Stimulated activated CD8-positive, alpha-beta memory T cell treated with anti-CD3 and anti-CD28 coated beads, Interleukin-4, amount 100 ng/mL, for 1 hour (primary cell): ENCODE results near the gene BTBD7.

Experiments
- DNase-seq, 2 donors: peaks; one replicate each; pipeline ENCODE4 v3.0.0-alpha.2; 2020; ENCODE audit warnings: low read depth in 2 of 2, low spot score in 1 of 2

Gene BTBD7

DNA sequence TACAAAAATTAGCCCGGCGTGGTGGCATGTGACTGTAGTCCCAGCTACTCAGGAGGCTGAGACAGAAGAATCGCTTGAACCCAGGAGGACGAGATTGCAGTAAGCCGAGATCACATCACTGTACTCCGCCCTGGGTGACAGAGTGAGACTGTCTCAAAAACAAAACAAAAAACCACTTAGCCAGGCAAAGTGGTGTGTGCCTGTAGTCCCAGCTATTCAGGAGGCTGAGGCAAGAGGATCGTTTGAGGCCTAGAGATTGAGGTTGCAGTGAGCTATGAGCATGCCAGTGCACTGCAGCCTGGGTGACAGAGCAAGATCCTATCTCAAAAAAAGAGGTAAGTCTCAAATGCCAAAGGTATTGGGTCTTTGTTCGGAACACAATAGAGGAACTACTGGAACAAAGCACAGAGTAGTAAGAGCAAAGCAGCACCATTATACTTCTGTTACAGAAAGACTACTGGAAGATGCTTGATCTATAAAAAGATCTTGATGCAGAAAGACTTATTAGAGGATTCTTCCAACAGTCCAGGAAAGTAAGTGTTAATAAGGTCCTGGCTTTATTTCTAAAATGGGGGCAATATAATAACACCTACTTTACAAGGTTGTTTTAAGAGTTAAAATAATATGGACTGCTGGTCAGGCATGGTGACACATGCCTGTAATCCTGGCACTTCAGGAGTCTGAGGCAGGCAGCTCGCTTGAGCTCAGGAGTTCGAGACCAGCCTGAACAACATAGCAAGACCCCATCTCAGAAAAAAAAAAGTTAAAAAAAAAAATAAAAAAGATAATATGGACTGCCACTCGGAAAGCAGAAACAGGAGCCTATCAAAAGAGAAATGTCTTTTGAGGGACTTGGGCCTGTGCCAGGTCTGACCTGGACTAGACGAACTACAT, 29.9 kb downstream of the BTBD7 start:
- no peak for DNase-seq

DNA sequence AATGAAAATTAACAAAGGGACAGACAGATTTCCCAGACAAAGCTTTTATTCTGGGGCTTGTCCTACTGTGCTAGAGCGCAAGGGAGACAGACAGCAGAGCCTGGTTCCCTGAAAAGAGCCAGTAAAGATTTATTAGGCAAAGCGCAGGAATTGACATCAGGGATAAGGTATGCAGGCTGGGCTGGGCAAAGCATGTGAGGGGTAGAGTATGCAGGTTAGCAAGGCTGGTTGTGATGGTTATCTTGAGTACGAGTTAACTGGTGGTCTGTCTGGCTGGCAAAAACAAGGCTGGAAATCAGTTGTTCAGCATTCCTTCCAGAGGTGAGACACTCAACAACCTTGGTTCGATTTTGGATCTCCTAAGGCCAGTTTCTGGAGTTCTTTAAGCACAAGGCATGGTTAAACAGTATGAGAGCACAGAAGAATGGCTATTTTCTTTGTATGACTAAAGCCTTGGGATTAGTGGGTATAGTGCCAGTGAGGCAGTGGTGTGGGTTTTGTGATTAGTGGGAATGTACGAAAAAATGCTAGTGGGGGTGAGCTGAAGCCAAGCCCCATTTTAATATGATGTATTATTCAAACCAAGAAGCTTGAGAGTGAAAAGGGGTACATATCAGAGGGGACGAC, 30.9 kb downstream of the BTBD7 start:
- DNase-seq: no peak

GRCh38 chr14:93299866-93300265, 33.0 kb downstream of the BTBD7 start:
- no peak for DNase-seq

DNA sequence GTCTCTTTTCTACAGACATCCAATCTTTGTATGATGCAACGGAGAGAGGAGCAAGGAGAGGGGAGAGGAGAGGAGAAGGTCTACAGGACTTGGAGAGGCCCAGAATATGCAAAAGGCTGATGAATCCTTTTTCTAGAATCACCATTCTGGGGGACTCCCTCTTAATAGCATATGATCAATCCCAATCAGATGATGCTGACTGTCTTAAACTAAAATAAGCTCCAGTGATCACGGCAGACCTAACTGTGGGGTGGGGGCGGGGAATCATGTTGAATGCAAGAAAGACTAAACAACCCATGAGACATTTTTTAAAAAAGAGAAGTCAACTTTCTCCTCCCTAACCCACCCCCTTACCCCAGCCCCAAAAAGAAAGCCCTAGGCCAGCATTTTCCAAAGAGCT, 33.4 kb downstream of the BTBD7 start:
- DNase-seq: no peak

GRCh38 chr14:93295541-93296220, 37.2 kb downstream of the BTBD7 start:
- no peak for DNase-seq

DNA sequence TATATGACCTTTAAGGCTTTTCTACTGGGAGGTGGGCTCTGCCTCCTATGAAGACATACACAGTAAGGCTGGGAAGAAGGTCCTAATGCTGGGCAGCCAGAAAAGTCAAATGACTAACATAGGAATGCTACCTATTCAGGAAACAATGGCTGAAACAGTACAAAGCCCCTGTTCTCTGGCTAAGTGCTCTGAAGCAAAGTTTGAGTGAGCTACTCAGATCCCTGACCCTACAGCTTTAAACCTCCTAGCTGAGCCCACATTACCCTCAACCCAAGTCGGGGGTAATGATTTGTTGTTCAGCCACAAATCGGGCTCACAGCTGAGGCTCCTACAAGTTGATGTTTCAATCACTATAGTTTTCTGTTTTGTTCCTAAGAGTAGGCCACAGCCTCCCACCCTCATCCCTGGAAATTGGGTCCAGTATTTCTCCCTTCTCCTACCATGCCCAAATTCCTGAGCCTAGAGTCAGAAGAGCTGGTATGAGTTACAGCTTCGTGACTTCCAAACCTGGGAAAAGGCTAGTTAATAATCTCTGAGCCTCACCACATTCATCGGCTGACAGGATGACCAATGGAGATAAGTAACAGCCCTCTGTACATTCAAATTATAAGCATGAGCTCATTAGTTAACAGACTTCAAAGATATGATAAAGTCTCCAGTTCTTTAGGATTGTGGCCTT, 46.5 kb downstream of the BTBD7 start:
- no peak for DNase-seq

DNA sequence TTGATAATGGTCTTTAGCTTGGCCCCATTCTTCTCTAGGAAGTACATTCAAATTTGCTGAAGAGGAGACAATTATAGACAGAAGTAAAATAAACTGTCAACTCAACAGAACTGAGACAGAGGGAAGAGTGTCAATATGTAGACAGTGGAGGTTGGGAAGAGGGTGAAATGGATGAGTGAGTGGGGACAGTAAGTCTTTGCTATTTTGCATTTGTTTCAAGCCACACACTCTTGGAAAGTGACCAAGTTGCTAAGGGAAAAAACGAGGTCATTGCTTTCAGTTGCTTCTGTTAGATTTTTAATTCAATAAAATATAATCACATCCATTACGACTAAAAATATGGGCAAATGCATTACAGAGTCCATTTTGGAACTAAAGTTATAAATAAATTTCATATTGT, 47.8 kb downstream of the BTBD7 start:
- DNase-seq: no peak

GRCh38 chr14:93281937-93282336, 50.9 kb downstream of the BTBD7 start:
- no peak for DNase-seq

- DNase-seq: no peak
Measured at GRCh38 chr14:93280743-93281142, 52.1 kb downstream of the BTBD7 start.

DNA sequence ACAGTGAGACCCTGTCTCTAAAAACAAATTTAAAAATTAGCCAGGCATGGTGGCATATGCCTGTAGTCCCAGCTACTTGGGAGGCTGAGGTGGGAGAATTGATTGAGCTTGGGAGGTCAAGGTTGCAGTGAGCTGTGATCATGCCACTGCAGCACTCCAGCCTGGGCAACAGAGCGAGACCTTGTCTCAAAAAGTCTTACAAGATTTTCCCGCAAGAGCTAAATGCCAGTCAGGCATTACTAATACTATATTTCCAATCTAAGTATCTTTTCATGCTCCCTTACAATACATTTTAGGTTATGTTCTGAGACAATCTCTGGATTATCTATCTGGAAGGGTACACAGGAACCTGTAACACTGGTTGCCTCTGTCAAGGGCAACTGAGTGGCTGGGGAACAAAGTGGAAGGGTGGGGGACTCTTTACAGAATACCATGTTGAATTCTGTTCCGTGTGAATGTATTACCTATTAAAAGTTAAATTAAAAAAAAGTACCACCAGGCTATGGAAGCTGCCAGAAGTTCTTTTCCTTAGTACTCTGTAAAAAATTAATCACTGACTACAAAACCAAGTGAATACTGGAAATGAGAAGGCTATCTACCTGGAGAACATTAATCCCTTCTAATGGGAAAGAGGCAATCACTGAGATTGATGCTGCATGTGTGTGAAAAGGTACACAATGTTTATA, 56.7 kb downstream of the BTBD7 start:
- no peak for DNase-seq

- DNase-seq: no peak
Measured at GRCh38 chr14:93274055-93274806, 58.6 kb downstream of the BTBD7 start.

DNA sequence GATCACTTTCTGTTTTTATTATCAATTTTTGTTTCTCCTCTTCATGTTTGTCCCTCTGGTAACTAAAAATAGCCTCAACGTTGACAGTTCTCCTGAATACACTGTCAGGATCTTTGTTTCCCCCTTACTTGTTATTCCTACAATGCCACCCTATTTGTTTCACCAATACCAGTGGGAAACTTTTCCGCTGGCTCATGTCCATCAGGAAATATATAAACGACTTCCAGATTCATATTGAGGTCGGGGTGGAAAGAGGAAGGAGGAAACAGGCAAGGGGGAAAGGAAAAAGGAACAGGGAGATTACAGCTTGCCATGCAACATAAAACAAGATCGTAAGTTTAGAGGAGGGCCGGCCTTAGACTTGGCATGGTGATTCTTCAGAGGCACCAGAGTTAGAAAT, 61.7 kb downstream of the BTBD7 start:
- DNase-seq: no peak

DNA sequence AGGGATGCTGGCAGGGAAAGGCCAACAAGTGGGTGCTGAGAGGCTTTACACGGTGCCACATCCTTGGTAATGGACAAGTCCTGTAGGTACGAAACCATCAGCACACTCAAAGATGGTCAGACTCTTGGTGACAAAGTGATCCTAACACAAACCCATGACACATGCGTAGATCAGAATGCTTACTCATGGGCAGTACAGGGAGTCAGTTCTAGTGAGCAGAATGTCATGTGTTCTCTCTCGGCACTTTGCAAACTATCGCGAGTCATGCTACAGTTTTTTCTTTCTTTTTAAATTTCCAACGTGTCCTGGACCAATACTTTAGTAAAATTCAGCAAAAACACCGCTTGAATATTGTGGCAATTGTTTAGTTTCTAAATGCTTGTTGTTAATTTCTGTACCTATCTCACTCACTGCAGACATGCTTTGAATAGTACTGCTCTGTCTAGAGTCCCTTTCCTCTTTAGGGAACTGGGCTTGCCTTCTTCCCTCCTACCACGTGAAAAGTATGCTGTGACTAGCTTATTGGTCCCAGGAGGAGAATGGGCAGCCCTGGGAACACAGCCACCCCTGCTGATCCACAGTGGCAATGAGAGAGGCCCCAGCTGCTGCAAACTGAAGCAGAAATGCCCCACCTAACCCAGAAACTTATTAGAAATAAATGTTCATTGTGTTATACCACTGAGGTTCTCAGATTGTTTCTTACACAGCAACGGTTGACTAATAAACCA, 63.3 kb downstream of the BTBD7 start:
- no peak for DNase-seq

GRCh38 chr14:93268406-93268805, 64.4 kb downstream of the BTBD7 start:
- no peak for DNase-seq

DNA sequence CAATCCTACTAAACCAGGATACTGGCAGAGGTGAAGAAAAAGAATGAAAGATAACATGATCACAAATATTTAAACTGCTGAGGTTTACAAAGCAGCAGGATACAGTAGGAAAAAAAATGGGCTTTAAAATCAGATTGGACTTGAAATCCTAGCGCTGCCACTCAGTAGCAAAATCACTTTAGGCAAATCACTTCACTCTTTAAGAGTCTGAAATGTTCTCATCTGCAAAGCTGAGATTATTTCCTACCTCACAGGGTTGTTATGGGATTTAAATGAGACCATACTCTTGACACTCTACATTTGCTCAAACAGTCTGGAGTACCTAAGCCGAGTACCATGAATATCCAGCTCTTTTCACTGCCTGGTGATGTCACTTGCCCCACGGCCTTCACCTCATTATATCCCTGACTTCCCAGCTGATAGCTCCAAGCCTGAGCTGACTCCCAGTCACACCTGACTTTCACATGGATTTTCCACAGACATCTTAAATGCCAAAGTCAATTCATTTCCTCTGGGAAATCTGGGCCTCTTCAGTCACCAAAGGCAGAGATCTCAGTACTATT, 65.6 kb downstream of the BTBD7 start:
- DNase-seq: no peak

- no peak for DNase-seq
Measured at GRCh38 chr14:93266127-93266526, 66.7 kb downstream of the BTBD7 start.

DNA sequence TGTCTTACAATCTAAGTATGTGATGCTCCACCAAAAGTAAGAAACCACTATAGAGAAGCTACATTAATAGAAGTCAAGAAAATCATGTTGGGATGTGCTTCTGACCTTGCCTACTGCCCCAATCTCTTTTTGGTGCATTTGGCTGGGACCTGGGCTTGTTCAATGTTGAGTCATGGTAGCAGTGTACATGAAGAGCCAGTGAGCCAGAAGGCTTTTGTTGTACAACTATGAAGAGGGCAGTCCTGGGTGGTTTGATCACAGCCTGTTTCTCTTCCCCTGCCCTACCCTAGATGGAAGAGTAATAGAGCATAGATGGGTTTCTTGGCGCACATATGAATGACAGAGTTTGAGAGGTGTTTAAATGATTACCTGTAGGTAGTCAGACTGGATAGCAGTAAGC, 69.4 kb downstream of the BTBD7 start:
- DNase-seq: no peak

GRCh38 chr14:93262446-93262845, 70.4 kb downstream of the BTBD7 start:
- DNase-seq: no peak

DNA sequence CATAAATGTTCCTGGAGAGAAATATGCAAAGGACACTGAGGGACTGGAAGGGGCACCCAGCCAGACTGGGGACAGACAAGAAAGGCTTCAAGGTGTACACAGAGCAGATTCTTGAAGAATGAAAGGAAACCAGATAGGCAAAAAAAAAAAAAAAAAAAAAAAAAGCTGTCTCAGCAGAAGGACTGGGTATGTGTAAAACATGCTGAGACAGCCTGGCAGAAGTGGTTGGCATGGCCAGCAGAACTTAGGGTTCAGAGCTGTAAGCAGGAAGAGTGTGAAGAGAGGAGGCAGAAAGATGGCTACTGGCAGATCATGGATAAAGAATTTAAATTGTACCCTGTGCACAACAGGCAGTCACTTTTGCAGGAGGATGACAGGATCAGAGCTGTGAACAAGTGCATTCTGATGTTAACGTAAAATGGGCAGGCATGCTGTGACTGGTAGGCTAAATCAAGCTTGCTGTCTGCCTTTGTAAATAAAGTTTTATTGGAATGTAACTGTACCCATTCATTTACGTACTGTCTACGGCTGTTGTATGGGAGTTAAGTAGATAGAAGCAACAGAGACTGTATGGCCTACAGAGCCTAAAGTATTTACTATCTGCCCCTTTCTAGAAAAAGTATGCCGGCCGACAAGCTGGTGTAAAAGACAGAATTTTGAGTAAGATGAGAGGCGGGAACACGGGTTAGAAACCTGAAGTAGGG, 83.6 kb downstream of the BTBD7 start:
- no peak for DNase-seq
